22Rv1 (cell line): ENCODE results near the gene BRF1.

Source experiments
- H3K27ac ChIP-seq: fragments of 450-650 bp; 2 replicates; pipeline ENCODE4 v1.5.1; 2017
- CTCF ChIP-seq: fragments of 450-650 bp; IDR thresholded peaks from 2 replicates; pipeline ENCODE4 v1.5.1; 2017; ENCODE audit warnings: mild to moderate bottlenecking
- ZFX ChIP-seq: fragments of 450-650 bp; IDR thresholded peaks from 2 replicates; pipeline ENCODE4 v1.6.1; 2017; ENCODE audit warnings: antibody characterized with exemption, borderline replicate concordance

BRF1 gene

GRCh38 chr14:105226198-105226597 lies 74.6 kb downstream of the BRF1 start:
- TF ChIP-seq CTCF (no peak), ZFX (no peak)
- no peak overlapping the region for H3K27ac ChIP-seq

- TF ChIP-seq CTCF (no peak), ZFX (no peak)
- H3K27ac ChIP-seq: no peak overlapping the region
Observed at GRCh38 chr14:105224845-105225570, 75.8 kb downstream of the BRF1 start.

- no peak overlapping the region for H3K27ac ChIP-seq
Observed at GRCh38 chr14:105223770-105224544, 76.8 kb downstream of the BRF1 start.

GRCh38 chr14:105223260-105223659 lies 77.5 kb downstream of the BRF1 start:
- TF ChIP-seq ZFX (no peak), CTCF (no peak)
- no peak overlapping the region for H3K27ac ChIP-seq

More at GRCh38 chr14:105223770-105224544, 76.8 kb downstream of the BRF1 start:
- no peak for TF ChIP-seq CTCF
- no peak for TF ChIP-seq ZFX

GRCh38 chr14:105221598-105222178 lies 79.1 kb downstream of the BRF1 start:
- H3K27ac ChIP-seq: no peak overlapping the region
- TF ChIP-seq ZFX (no peak), CTCF (no peak)

- no peak for TF ChIP-seq CTCF
- no peak for TF ChIP-seq ZFX
- H3K27ac ChIP-seq: no peak overlapping the region
Observed at GRCh38 chr14:105220699-105221597, 79.9 kb downstream of the BRF1 start.
